OCI-LY3 (cell line): Measurements from ENCODE around the gene CRACR2B.

ENCODE experiments used
- EZH2phosphoT487 ChIP-seq: fragments of 200-600 bp; shearing (Covaris generic); IDR thresholded peaks from 2 replicates; pipeline ENCODE4 v1.6.1; 2018; ENCODE audit warnings: antibody characterized with exemption, mixed run types, low read depth
- TF ChIP-seq, protein P1 (sequence below): fragments of 200-600, 300-600 bp; sonication (generic); IDR thresholded peaks from 2 replicates; pipeline ENCODE4 v1.5.1; 2014; ENCODE audit warnings: antibody characterized with exemption, low read length, low read depth

DNA sequence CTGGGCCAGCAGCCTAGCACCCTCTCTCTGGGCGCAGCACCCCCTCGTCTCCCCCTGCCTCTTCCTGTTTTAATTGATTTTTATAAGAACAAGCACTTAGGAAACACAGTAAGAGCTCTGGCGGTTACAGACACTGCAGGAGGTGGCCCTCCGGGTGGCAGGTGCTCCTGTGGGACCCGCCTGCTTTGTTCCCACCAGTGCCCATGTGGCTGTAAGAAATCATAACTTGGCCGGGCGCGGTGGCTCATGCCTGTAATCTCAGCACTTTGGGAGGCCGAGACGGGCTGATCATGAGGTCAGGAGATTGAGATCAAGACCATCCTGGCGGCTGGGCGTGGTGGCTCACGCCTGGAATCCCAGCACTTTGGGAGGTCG is 33.4 kb downstream of the CRACR2B start:
- TF ChIP-seq, protein P1, sequence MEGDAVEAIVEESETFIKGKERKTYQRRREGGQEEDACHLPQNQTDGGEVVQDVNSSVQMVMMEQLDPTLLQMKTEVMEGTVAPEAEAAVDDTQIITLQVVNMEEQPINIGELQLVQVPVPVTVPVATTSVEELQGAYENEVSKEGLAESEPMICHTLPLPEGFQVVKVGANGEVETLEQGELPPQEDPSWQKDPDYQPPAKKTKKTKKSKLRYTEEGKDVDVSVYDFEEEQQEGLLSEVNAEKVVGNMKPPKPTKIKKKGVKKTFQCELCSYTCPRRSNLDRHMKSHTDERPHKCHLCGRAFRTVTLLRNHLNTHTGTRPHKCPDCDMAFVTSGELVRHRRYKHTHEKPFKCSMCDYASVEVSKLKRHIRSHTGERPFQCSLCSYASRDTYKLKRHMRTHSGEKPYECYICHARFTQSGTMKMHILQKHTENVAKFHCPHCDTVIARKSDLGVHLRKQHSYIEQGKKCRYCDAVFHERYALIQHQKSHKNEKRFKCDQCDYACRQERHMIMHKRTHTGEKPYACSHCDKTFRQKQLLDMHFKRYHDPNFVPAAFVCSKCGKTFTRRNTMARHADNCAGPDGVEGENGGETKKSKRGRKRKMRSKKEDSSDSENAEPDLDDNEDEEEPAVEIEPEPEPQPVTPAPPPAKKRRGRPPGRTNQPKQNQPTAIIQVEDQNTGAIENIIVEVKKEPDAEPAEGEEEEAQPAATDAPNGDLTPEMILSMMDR: no peak
- no peak for TF ChIP-seq EZH2phosphoT487
